HPDE6-E6E7 (cell line): ENCODE measurements around the gene KCTD7.
"Not testable (repeated sequence)": the region's sequence is repeated elsewhere in the genome, so short reads cannot be mapped to it uniquely, and the experiment has no call there.

ENCODE experiments used
- DNase-seq: peaks from one replicate; pipeline ENCODE4 v3.0.0; 2011; ENCODE audit warnings: missing footprints; ENCODE audit errors: extremely low spot score

Gene KCTD7

GRCh38 chr7:66617295-66617694, 11.4 kb upstream of the KCTD7 start:
- no peak for DNase-seq

GRCh38 chr7:66619341-66619948, 9.2 kb upstream of the KCTD7 start:
- not testable (repeated sequence) for DNase-seq

- no peak for DNase-seq
Observed at GRCh38 chr7:66626331-66626934, 2.2 kb upstream of the KCTD7 start.

GRCh38 chr7:66627151-66627681, 1.5 kb upstream of the KCTD7 start:
- no peak for DNase-seq

- no peak for DNase-seq
Observed at GRCh38 chr7:66627881-66628360, 760 bp upstream of the KCTD7 start.

- DNase-seq: no peak
Observed at GRCh38 chr7:66629222-66630062, 761 bp downstream of the KCTD7 start.

- no peak for DNase-seq
Observed at GRCh38 chr7:66630531-66630930, 1.9 kb downstream of the KCTD7 start.

GRCh38 chr7:66631471-66631870, 2.8 kb downstream of the KCTD7 start:
- no peak for DNase-seq

GRCh38 chr7:66634816-66635215, 6.1 kb downstream of the KCTD7 start:
- no peak for DNase-seq

- DNase-seq: not testable (repeated sequence)
Observed at GRCh38 chr7:66635322-66635981, 6.8 kb downstream of the KCTD7 start.

GRCh38 chr7:66635982-66636546, 7.4 kb downstream of the KCTD7 start:
- not testable (repeated sequence) for DNase-seq

- DNase-seq: no peak
Observed at GRCh38 chr7:66638309-66639099, 9.8 kb downstream of the KCTD7 start.

GRCh38 chr7:66639773-66640172, 11.1 kb downstream of the KCTD7 start:
- no peak for DNase-seq

- DNase-seq: no peak
Observed at GRCh38 chr7:66640802-66641525, 12.3 kb downstream of the KCTD7 start.

- DNase-seq: no peak
Observed at GRCh38 chr7:66641526-66641871, 12.8 kb downstream of the KCTD7 start.

- DNase-seq: no peak
Observed at GRCh38 chr7:66642186-66642585, 13.5 kb downstream of the KCTD7 start.

- no peak for DNase-seq
Observed at GRCh38 chr7:66642932-66643331, 14.3 kb downstream of the KCTD7 start.

GRCh38 chr7:66643395-66643794, 14.7 kb downstream of the KCTD7 start:
- no peak for DNase-seq

GRCh38 chr7:66651026-66651425, 22.3 kb downstream of the KCTD7 start:
- not testable (repeated sequence) for DNase-seq

- DNase-seq: not testable (repeated sequence)
Observed at GRCh38 chr7:66653719-66654274, 25.1 kb downstream of the KCTD7 start.
